Loucy (cell line): ENCODE data around the gene NOCT.

Experiments used
- CTCF ChIP-seq: fragments of 200-600 bp; sonication (generic); conservative IDR thresholded peaks from 2 replicates; pipeline ENCODE4 v1.5.1; 2014; ENCODE audit warnings: mild to moderate bottlenecking, antibody characterized with exemption, low read length
- EZH2phosphoT487 ChIP-seq: fragments of 200-600 bp; IDR thresholded peaks from 2 replicates; pipeline ENCODE4 v1.6.1; 2018; ENCODE audit warnings: antibody characterized with exemption, mild to moderate bottlenecking, moderate library complexity, borderline replicate concordance

DNA sequence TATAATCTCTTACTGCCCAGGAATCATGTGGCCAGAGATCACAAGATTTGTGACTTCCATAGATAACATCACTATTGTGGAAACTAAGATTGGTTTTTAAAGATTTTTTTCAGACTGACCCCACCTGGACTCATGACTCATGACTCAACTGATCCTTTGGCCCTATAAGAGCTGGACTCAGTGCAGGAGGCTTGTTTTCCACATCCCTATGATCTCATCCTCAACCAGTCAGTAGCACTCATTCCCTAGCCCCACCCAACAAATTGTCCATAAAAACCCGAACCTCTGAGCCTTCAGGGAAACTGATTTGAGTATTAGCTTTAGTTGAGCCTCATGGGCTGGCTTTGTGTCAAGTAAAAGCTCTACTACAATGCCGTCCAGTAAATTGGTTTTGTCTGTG, 7.9 kb upstream of the NOCT start:
- TF ChIP-seq CTCF (no peak), EZH2phosphoT487 (no peak)
